ENCODE results near the gene MVK. TPM values are rescaled to one million over a fixed set of nuclear protein-coding genes. Genes with fewer than 3 reads are reported as not detected.

The MVK gene
- total RNA-seq, 1 donor from 2014 or later = 53.6 TPM

- Mint-ChIP-seq H3K4me1 (ENCODE audit: low read depth, unreplicated experiment) (peaks cover 36% of the 10 kb centered on the region), H3K4me3 (ENCODE audit: unreplicated experiment) (no peak overlapping the region), H3K27me3 (ENCODE audit: unreplicated experiment) (peaks cover 11% of the 10 kb centered on the region), H3K9me3 (ENCODE audit: unreplicated experiment) (peaks cover 8% of the 10 kb centered on the region), H3K27ac (ENCODE audit: unreplicated experiment) (no peak overlapping the region), H3K36me3 (ENCODE audit: unreplicated experiment) (peaks cover 8% of the 10 kb centered on the region)
- DNase-seq = no peak
- TF ChIP-seq, protein P1, sequence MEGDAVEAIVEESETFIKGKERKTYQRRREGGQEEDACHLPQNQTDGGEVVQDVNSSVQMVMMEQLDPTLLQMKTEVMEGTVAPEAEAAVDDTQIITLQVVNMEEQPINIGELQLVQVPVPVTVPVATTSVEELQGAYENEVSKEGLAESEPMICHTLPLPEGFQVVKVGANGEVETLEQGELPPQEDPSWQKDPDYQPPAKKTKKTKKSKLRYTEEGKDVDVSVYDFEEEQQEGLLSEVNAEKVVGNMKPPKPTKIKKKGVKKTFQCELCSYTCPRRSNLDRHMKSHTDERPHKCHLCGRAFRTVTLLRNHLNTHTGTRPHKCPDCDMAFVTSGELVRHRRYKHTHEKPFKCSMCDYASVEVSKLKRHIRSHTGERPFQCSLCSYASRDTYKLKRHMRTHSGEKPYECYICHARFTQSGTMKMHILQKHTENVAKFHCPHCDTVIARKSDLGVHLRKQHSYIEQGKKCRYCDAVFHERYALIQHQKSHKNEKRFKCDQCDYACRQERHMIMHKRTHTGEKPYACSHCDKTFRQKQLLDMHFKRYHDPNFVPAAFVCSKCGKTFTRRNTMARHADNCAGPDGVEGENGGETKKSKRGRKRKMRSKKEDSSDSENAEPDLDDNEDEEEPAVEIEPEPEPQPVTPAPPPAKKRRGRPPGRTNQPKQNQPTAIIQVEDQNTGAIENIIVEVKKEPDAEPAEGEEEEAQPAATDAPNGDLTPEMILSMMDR (IDR thresholded peaks at IDR 0.05; ENCODE audit: partially characterized antibody, unreplicated experiment) = no peak
Measured at GRCh38 chr12:109587921-109588320, 14.3 kb downstream of the MVK start.

GRCh38 chr12:109588461-109589239 lies 15.1 kb downstream of the MVK start:
- peaks cover 41% of the 10 kb centered on the region for H3K4me1 Mint-ChIP-seq (ENCODE audit: low read depth, unreplicated experiment)
- no peak overlapping the region for H3K4me3 Mint-ChIP-seq (ENCODE audit: unreplicated experiment)
- peaks cover 8% of the 10 kb centered on the region for H3K36me3 Mint-ChIP-seq (ENCODE audit: unreplicated experiment)
- TF ChIP-seq, protein P1 (IDR thresholded peaks at IDR 0.05; ENCODE audit: partially characterized antibody, unreplicated experiment) = no peak
- H3K9me3 Mint-ChIP-seq (ENCODE audit: unreplicated experiment) = peaks cover 9% of the 10 kb centered on the region
- DNase-seq = no peak
- H3K27ac Mint-ChIP-seq (ENCODE audit: unreplicated experiment) = peak overlapping the region; percentile 30
- H3K27me3 Mint-ChIP-seq (ENCODE audit: unreplicated experiment) = peaks cover 12% of the 10 kb centered on the region

DNA sequence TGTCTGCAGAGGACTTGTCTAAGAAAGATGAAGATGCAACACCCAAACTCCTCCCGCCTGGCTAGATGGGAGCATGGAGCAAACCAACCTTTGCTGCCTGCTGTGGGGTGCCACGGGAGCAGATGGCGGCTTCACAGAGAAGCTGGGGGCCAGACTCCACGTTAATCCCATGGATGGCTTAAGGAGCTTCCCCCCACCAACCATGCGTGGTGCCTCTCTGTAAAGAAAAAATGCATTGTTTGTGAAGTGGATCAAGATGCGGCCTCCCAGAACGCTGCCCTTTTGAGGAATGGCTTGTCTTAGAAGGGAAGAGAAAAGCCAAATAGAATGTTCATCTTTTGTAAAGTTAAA lies 15.6 kb downstream of the MVK start:
- H3K27ac Mint-ChIP-seq (ENCODE audit: unreplicated experiment) = peak overlapping the region; percentile 30
- DNase-seq = no peak
- peaks cover 45% of the 10 kb centered on the region for H3K4me1 Mint-ChIP-seq (ENCODE audit: low read depth, unreplicated experiment)
- no peak overlapping the region for H3K4me3 Mint-ChIP-seq (ENCODE audit: unreplicated experiment)
- peaks cover 11% of the 10 kb centered on the region for H3K9me3 Mint-ChIP-seq (ENCODE audit: unreplicated experiment)
- H3K36me3 Mint-ChIP-seq (ENCODE audit: unreplicated experiment) = peaks cover 8% of the 10 kb centered on the region
- H3K27me3 Mint-ChIP-seq (ENCODE audit: unreplicated experiment) = peaks cover 16% of the 10 kb centered on the region
- TF ChIP-seq, protein P1 (IDR thresholded peaks at IDR 0.05; ENCODE audit: partially characterized antibody, unreplicated experiment) = no peak

DNA sequence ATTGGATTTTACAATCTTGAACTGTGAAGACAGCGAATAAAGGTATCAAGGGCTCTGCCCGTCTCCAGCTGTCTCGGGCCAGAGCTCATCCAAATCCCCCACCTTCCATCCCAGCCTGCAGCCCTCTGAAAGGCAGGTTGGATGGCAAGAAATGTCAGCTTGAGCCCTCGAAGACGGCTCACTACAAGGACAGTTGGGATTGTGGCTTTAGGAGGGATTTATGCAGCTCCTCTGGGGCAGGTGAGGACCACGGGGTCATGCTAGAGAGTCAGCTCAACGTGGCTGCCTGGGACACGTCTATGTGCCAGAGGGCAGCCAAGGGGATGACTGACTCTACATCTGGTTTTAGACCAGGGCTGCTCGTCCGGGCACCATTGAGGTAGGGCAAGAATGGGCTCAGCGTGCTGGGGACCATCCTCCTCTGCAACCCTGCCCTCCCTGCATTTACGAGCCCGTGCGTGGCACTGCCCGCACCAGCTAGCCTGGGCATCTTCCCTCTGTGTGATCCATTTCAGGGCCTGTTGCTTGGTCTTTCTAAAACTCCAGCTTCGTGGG lies 16.2 kb downstream of the MVK start:
- no peak for DNase-seq
- Mint-ChIP-seq H3K27ac (ENCODE audit: unreplicated experiment) (peak overlapping the region; percentile 82), H3K36me3 (ENCODE audit: unreplicated experiment) (peaks cover 8% of the 10 kb centered on the region), H3K9me3 (ENCODE audit: unreplicated experiment) (peaks cover 14% of the 10 kb centered on the region), H3K4me1 (ENCODE audit: low read depth, unreplicated experiment) (peaks cover 45% of the 10 kb centered on the region), H3K27me3 (ENCODE audit: unreplicated experiment) (peaks cover 19% of the 10 kb centered on the region), H3K4me3 (ENCODE audit: unreplicated experiment) (no peak overlapping the region)
- TF ChIP-seq, protein P1 (IDR thresholded peaks at IDR 0.05; ENCODE audit: partially characterized antibody, unreplicated experiment) = no peak

DNA sequence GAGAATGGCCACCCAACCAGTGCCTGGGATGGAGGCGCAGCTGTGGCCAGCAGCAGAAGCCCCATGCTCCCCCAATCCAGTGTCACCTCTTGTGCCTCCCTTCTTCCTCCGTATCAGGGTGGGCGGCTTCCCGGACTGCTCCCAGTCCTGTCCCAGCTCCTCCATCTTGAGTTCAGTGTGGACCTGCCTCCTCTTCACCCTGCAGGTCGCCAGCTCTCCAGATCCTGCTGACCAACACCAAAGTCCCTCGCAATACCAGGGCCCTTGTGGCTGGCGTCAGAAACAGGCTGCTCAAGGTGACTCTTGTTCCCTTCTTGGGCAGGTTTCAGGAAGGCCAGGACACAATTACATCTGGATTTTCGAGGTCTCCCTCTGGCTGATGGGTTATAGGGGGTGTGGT lies 17.0 kb downstream of the MVK start:
- Mint-ChIP-seq H3K9me3 (ENCODE audit: unreplicated experiment) (peaks cover 15% of the 10 kb centered on the region), H3K36me3 (ENCODE audit: unreplicated experiment) (peaks cover 8% of the 10 kb centered on the region), H3K27ac (ENCODE audit: unreplicated experiment) (peak overlapping the region; percentile 82), H3K4me3 (ENCODE audit: unreplicated experiment) (no peak overlapping the region), H3K4me1 (ENCODE audit: low read depth, unreplicated experiment) (peaks cover 41% of the 10 kb centered on the region), H3K27me3 (ENCODE audit: unreplicated experiment) (peaks cover 19% of the 10 kb centered on the region)
- TF ChIP-seq, protein P1 (IDR thresholded peaks at IDR 0.05; ENCODE audit: partially characterized antibody, unreplicated experiment) = no peak
- no peak for DNase-seq
